WI38 (cell line): ENCODE data around the gene TELO2.

Experiments
- H3K4me3 ChIP-seq: 2 replicates; pipeline ENCODE4 v1.5.1; 2011; ENCODE audit warnings: low read depth, mild to moderate bottlenecking, control low read depth, low read length
- TF ChIP-seq, protein P1 (sequence below): IDR thresholded peaks from 2 replicates; pipeline ENCODE4 v1.5.1; 2012; ENCODE audit warnings: low read depth, mild to moderate bottlenecking, control low read depth, low read length

TELO2 gene

DNA sequence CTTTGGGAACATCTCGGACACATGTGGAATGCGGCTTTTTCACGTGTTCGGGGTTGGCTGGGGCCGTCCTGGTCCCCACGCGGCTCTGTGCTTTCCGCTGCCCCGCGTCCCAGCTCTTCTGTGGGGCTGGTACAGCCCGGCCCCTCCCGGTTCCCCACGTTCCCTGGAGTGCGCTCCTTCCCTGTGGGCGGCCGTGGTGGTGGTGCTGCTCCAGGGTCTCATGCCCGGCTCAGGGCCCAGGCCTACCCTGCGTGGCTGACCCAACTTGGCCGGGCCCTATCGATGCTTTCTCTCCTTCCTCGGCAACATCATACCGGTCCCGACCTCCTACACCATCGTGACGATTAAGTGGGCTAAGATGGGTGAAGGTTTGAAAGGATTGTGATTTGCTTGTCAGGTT, 3.3 kb downstream of the TELO2 start:
- TF ChIP-seq, protein P1, sequence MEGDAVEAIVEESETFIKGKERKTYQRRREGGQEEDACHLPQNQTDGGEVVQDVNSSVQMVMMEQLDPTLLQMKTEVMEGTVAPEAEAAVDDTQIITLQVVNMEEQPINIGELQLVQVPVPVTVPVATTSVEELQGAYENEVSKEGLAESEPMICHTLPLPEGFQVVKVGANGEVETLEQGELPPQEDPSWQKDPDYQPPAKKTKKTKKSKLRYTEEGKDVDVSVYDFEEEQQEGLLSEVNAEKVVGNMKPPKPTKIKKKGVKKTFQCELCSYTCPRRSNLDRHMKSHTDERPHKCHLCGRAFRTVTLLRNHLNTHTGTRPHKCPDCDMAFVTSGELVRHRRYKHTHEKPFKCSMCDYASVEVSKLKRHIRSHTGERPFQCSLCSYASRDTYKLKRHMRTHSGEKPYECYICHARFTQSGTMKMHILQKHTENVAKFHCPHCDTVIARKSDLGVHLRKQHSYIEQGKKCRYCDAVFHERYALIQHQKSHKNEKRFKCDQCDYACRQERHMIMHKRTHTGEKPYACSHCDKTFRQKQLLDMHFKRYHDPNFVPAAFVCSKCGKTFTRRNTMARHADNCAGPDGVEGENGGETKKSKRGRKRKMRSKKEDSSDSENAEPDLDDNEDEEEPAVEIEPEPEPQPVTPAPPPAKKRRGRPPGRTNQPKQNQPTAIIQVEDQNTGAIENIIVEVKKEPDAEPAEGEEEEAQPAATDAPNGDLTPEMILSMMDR, result no peak

DNA sequence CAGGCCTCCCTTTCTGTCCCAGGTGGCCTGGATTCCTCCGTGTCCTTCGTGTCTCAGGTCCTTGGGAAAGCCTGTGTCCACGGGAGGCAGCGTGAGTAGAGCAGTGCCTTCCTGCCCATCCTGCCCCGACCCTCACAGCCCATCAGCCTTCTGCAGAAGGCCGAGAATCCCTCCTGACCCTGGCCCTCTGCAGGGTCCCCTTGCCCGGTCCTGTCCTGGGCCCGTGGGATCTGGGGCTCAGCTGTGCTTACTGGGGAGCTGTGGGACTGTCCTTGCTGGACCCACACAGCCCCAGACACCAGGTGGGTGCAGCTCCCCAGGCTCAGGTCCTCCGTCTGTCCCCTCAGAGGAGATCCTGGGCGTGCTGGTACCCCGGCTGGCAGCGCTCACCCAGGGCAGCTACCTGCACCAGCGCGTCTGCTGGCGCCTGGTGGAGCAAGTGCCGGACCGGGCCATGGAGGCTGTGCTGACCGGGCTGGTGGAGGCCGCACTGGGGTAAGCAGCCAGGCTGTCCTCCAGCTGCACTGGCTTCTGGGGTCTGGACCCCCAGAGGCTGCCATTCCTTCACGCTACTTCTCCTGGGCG, 3.9 kb downstream of the TELO2 start:
- H3K4me3 ChIP-seq, result no peak overlapping the region
- TF ChIP-seq, protein P1, result no peak

More for the DNA sequence above, 3.3 kb downstream of the TELO2 start:
- no peak overlapping the region for H3K4me3 ChIP-seq

DNA sequence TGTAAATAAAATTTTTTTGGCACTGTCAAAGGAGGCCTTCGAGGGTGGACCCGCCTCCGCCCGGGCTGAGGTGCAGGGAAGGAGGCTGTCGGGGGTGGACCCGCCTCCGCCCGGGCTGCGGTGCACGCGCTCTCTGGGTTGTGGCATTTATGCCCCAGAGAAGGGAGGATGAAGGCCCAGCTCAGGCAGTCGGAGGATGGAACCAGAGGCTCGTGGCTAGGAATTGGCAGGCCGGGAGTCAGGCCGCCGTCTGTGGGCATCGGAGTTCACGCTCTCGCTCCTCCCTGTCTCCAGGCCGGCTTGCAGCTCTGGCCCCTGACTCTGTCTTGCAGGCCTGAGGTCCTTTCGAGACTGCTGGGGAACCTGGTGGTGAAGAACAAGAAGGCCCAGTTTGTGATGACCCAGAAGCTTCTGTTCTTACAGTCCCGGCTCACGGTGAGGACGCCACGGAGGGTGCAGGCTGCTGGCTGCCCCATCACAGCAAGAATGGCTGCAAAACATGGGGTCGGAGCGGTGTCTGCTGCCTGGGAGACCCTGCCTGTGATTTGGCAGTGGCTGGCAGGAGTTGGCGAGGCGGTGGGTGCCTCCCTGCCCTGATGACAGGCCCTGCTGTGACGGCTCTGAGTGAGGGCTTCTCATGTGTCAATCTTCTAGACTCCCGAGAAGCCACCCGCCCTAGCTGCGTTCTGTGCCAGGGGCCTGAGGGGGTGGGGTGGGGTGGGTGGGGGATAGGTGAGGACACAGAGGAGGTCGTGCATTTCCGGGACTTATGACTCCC, 5.9 kb downstream of the TELO2 start:
- no peak overlapping the region for H3K4me3 ChIP-seq
- TF ChIP-seq, protein P1, result no peak

DNA sequence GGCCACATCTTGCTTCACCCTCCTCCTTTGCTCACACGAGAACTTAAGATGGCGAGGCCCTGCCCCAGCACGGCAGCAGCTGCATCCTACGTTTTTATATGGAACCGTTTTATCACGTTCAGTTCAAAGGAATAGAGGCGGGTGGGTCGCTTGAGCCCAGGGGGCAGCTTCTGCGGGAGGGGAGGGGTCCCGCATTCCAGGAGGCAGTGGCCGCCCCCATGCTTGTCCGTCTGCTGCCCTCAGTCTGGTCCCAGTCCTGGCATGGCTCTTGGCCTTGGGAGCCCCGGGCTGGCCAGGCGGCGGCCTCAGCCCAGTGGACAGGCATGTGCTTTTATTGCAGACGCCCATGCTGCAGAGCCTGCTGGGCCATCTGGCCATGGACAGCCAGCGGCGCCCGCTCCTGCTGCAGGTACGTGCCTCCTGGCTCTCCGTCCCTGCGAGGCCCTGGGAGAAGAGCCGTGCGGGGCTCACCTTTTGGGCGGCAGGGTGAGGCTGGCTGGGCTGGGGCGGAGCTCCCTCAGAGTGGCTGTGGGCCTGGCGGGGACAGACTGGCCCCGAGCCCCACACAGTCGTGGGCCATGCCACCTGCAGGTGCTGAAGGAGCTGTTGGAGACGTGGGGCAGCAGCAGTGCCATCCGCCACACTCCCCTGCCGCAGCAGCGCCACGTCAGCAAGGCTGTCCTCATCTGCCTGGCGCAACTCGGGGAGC, 6.8 kb downstream of the TELO2 start:
- TF ChIP-seq, protein P1, result no peak
- H3K4me3 ChIP-seq, result no peak overlapping the region

DNA sequence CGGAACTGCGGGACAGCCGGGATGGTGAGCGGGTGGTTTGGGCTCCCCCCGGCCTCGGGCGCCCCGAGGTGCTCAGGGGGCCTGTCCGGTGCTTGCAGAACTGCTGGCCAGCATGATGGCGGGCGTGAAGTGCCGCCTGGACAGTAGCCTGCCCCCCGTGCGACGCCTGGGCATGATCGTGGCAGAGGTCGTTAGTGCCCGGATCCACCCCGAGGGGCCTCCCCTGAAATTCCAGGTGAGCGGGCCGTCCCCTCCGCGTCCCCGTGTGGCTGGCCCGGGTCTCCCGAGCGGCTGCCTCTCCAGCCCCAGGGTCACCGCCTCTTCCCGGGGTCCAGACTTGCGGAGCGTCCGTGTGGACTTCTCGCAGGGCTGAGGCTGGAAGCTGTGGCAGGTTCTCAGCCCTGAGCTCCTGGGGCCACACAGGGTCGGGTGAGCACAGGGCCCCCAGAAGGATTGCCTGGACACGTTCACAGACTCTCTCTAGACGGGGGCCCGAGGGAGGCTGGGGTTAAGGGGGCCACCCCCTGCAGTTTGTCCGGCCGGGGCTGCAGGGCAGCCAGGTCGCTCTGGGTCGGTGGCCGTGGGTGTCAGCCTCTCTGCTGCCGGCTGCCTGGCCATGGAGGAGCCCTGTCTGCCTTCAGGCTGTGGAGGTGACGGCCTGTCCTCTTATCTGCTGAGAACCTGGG, 7.4 kb downstream of the TELO2 start:
- H3K4me3 ChIP-seq, result no peak overlapping the region
- TF ChIP-seq, protein P1, result no peak

DNA sequence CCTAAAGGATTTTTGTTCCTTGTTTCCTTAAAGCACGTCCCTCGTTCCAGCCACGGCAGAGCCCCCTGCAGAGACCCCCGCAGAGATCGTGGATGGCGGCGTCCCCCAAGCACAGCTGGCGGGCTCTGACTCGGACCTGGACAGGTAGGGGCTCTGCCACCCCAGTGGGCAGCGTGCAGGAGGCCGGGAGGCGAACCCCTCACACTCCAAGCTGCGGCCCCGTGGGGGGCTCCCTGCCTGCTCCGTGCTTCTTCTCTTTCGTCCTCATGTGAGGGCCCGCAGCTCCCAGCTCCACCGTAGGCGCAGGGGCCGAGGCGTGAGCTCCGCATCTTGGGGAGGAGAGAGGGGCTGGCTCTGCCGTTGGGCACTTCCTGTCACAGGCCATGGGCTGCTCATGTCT, 8.5 kb downstream of the TELO2 start:
- no peak overlapping the region for H3K4me3 ChIP-seq
- TF ChIP-seq, protein P1, result no peak
